Tibial nerve (tissue), 4 donors: Measurements from ENCODE around the gene METTL25B. TPM values are rescaled to one million over a fixed set of nuclear protein-coding genes. Genes with fewer than 3 reads are reported as not detected.

Experiments
- DNase-seq, 2 donors: peaks; one replicate each; pipeline ENCODE4 v3.0.0-alpha.2; 2019; ENCODE audit warnings: low spot score in 2 of 2
- H3K27ac ChIP-seq, 4 donors: fragments of 200-600 bp; sonication (generic) in 3 of 4; one replicate each; pipeline ENCODE4 v1.5.1; 2017 to 2019; ENCODE audit warnings: mild to moderate bottlenecking in 1 of 4
- H3K27me3 ChIP-seq, 2 donors: fragments of 200-600 bp; sonication (generic) in 1 of 2; one replicate each; pipeline versions ENCODE4 v1.5.1 to v1.6.0; 2017 to 2019
- H3K36me3 ChIP-seq, 3 donors: fragments of 200-600 bp; sonication (generic); one replicate each; pipeline ENCODE4 v1.5.1; 2018 to 2019
- H3K4me1 ChIP-seq, 4 donors: fragments of 200-600 bp; sonication (generic) in 3 of 4; one replicate each; pipeline ENCODE4 v1.5.1; 2017 to 2019
- H3K4me3 ChIP-seq, 4 donors: fragments of 200-600 bp; sonication (generic) in 3 of 4; one replicate each; pipeline ENCODE4 v1.5.1; 2017 to 2019; ENCODE audit warnings: mild to moderate bottlenecking in 1 of 4, moderate library complexity in 1 of 4
- H3K9me3 ChIP-seq, 4 donors: fragments of 200-600 bp; sonication (generic) in 3 of 4; one replicate each; pipeline ENCODE4 v1.5.1; 2017 to 2019
- EP300 ChIP-seq, 2 donors: sonication (generic); formaldehyde crosslinking; IDR thresholded peaks; one replicate each; pipeline ENCODE4 v1.6.1; 2017; ENCODE audit warnings: antibody characterized with exemption in 2 of 2, mild to moderate bottlenecking in 1 of 2
- POLR2A ChIP-seq, 2 donors: fragments of 450-650 bp; IDR thresholded peaks; one replicate each; pipeline ENCODE4 v1.6.1; 2017; ENCODE audit warnings: antibody characterized with exemption in 2 of 2, mild to moderate bottlenecking in 2 of 2, moderate library complexity in 2 of 2
- WGBS, 2 donors: methylation state at CpG; one replicate each; pipeline ENCODE4 v1.1.5; 2018; 5-methylcytosine and 5-hydroxymethylcytosine counted together
- total RNA-seq, 4 donors: library from RNA; depleted of rRNA; stranded (reverse); fragments of >200 nt; gene quantifications; one replicate each; pipeline ENCODE4 v1.1.0, GENCODE V29; 2016
- TF ChIP-seq, protein P1 (sequence below), 5 experiments: fragments of 200-600 bp in 3 of 5; fragments of 450-650 bp in 2 of 5; sonication (generic) in 3 of 5; IDR thresholded peaks; one replicate each; pipeline ENCODE4 v1.5.1; 2016 to 2019; ENCODE audit warnings: antibody characterized with exemption in 5 of 5, mild to moderate bottlenecking in 3 of 5, moderate library complexity in 2 of 5

METTL25B gene
- total RNA-seq, 4 donors from 2014 or later = 36.5 to 50.1 (median 46.0) TPM

DNA sequence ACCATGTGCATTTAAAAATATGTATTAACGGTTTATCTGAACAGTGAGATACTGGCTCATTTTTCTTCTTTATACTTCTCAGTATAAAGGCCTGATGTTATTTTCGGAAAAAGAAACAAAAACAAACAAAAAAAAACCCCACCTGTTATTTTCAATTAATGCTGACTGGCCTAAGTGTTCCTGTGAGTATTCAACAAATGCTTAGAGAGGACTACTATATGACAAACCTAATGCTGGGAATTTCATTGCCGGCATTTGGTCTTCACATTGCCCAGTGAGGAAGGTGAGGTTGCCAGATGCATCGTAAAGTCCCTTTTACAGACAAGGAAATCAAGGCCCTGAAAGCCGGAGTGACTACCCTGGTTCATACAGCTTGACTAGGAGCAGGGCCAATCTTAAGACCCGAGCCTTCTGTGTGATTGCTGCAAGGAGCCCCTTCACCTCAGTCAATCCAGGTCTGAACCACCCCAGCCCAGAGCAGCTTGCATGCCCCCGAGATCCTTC is 12.0 kb downstream of the METTL25B start:
- 18% methylated on average over 7 of the region's 7 CpGs for WGBS, 2 donors
- H3K9me3 ChIP-seq = no peaks in the 10 kb centered on the region
- TF ChIP-seq, protein P1, sequence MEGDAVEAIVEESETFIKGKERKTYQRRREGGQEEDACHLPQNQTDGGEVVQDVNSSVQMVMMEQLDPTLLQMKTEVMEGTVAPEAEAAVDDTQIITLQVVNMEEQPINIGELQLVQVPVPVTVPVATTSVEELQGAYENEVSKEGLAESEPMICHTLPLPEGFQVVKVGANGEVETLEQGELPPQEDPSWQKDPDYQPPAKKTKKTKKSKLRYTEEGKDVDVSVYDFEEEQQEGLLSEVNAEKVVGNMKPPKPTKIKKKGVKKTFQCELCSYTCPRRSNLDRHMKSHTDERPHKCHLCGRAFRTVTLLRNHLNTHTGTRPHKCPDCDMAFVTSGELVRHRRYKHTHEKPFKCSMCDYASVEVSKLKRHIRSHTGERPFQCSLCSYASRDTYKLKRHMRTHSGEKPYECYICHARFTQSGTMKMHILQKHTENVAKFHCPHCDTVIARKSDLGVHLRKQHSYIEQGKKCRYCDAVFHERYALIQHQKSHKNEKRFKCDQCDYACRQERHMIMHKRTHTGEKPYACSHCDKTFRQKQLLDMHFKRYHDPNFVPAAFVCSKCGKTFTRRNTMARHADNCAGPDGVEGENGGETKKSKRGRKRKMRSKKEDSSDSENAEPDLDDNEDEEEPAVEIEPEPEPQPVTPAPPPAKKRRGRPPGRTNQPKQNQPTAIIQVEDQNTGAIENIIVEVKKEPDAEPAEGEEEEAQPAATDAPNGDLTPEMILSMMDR (IDR thresholded peaks at IDR 0.05) = no peak
- no peak for TF ChIP-seq EP300 (IDR thresholded peaks at IDR 0.05)
- no peak for TF ChIP-seq POLR2A (IDR thresholded peaks at IDR 0.05)
- peaks cover 0 to 66% (median 15%) of the 10 kb centered on the region in 3 donors for H3K36me3 ChIP-seq
- no peak for DNase-seq
- peak overlapping the region; percentile 47 to 81 (median 70) for H3K4me3 ChIP-seq
- peaks cover 0 to 51% (median 11%) of the 10 kb centered on the region in 4 donors for H3K4me1 ChIP-seq
- H3K27me3 ChIP-seq = no peaks in the 10 kb centered on the region
- peak overlapping the region in 3 of 4 donors; percentile 37 to 90 (median 53) for H3K27ac ChIP-seq

DNA sequence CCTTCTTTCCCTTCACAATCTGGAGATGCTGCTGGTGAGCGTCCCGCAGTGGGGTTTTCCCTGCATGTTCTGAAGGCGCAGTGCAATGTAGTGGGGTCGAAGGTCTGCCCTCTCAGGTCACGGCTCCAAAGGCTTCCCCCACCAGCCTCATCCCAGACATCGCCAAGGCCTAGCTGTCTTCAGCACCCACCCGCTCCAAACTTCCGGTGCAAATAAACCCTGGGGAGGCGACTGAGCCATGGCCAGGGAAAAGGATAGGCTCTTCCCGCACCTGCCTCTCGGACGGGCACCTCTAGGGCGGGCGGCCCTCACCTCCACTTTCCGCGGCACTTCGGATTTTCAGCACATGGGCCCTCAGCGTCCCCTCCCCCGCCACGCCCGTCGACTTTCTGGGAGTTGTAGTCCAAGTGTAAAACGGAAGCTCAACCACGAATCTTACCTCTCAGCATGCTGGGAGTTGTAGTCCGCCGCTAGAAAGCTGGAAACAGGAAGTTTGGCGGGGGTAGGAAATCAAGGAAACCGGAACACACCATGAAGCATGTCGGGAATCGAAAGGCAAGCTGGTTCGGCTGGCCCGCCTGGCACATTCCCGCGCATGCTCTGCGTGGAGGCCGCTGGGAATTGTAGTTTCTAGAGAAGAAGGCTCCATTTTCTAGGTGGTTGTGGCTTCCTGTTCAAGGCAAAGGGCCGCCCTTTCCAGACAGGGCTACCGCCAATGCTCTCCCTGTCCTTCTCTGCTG is 12.6 kb downstream of the METTL25B start, which contains the start of gene MRPL24:
Gene MRPL24 (minus strand): TSS at position 348 of the 740 bp plus-strand sequence. CDS start 2,384 bp downstream, outside the sequence.
- TF ChIP-seq, protein P1 (IDR thresholded peaks at IDR 0.05) = peak in 2 of 5 experiments; percentile 21 to 42
- peak; percentile 97 for TF ChIP-seq EP300 (IDR thresholded peaks at IDR 0.05)
- peak in 1 of 2 donors; percentile 51 for TF ChIP-seq POLR2A (IDR thresholded peaks at IDR 0.05)
- H3K27ac ChIP-seq = peak within 1 kb of the TSS; percentile 85 to 93 (median 89)
- H3K9me3 ChIP-seq = no peaks in the 10 kb centered on the region
- H3K27me3 ChIP-seq = no peaks in the 10 kb centered on the region
- peaks cover 0 to 57% (median 18%) of the 10 kb centered on the region in 4 donors for H3K4me1 ChIP-seq
- 0 to 1% methylated on average over 35 to 38 of the region's 38 CpGs for WGBS, 2 donors
- H3K4me3 ChIP-seq = peak within 1 kb of the TSS; percentile 47 to 81 (median 70)
- peak; percentile 95 to 99 for DNase-seq
- H3K36me3 ChIP-seq = peaks cover 0 to 63% (median 15%) of the 10 kb centered on the region in 3 donors

DNA sequence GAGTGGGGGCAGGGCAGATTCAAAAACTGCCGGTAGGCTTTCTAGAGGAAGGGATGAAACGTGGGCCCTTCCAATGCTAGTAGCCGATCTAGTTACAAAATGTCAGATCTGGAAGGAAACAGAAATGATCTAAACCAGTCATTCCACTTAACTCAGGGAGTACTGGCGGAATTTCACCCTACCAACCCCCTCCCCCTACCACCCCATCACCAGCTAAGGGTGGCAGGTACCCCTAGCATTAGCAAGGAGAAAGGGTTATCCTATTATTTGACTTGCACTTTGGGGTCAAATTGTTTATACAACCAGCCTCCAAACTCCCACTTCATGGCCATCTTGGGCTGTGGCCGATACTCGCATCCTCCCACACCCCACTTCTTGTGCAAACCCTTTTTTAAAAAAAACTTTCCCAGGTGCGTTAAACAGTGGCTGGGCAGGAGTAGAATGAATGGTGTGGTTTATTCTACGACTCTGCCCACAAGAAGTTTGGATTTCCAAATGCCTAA is 13.3 kb downstream of the METTL25B start:
- peaks cover 0 to 63% (median 24%) of the 10 kb centered on the region in 4 donors for H3K4me1 ChIP-seq
- DNase-seq = no peak
- peaks cover 0 to 57% (median 15%) of the 10 kb centered on the region in 3 donors for H3K36me3 ChIP-seq
- no peaks in the 10 kb centered on the region for H3K27me3 ChIP-seq
- no peaks in the 10 kb centered on the region for H3K9me3 ChIP-seq
- peak overlapping the region; percentile 8 to 72 (median 58) for H3K4me3 ChIP-seq
- peak overlapping the region; percentile 85 to 93 (median 89) for H3K27ac ChIP-seq
- TF ChIP-seq, protein P1 (IDR thresholded peaks at IDR 0.05) = no peak
- TF ChIP-seq EP300 (IDR thresholded peaks at IDR 0.05) = no peak
- TF ChIP-seq POLR2A (IDR thresholded peaks at IDR 0.05) = no peak
- WGBS, 2 donors = 58 to 61% methylated on average over 8 of the region's 8 CpGs

DNA sequence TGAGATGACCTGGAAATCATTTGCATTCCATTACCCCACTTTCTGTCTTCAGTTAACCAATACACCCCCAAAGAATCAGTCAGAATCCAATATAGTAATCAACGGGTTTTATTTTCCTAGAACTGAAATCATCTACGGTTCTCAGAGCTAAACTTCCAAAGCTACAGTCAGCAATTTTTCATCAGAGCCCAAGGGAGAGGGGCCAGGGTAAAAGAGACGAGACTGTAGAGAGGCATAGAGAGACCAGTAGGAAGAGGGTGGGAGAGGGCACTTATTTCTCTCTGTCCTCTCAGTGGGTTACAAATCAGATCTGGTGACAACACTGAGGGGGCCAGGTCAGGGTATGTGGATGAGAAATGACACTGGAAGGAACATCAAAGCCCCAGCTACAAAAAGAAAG is 13.7 kb downstream of the METTL25B start:
- WGBS, 2 donors = 81 to 83% methylated on average over 3 of the region's 3 CpGs
- H3K4me1 ChIP-seq = peaks cover 0 to 64% (median 26%) of the 10 kb centered on the region in 4 donors
- peaks cover 0 to 52% (median 15%) of the 10 kb centered on the region in 3 donors for H3K36me3 ChIP-seq
- no peak for DNase-seq
- peak overlapping the region; percentile 85 to 93 (median 89) for H3K27ac ChIP-seq
- no peak for TF ChIP-seq EP300 (IDR thresholded peaks at IDR 0.05)
- no peak for TF ChIP-seq POLR2A (IDR thresholded peaks at IDR 0.05)
- TF ChIP-seq, protein P1 (IDR thresholded peaks at IDR 0.05) = no peak
- no peaks in the 10 kb centered on the region for H3K9me3 ChIP-seq
- no peaks in the 10 kb centered on the region for H3K27me3 ChIP-seq
- no peak overlapping the region for H3K4me3 ChIP-seq
